Left colon (tissue), 2 donors: ENCODE results near the gene SELENOI. TPM values are rescaled to one million over a fixed set of nuclear protein-coding genes. Genes with fewer than 3 reads are reported as not detected.
A peak's percentile ranks its signal among the peaks of the same experiment; 100 is the strongest.

Source experiments
- ATAC-seq: fragments of 200-7000 bp; cut with Tn5 transposase; one replicate; pipeline ENCODE4 v1.9.1; 2020; ENCODE audit warnings: mild to moderate bottlenecking, moderate library complexity
- DNase-seq, 2 donors: peaks; one replicate each; pipeline ENCODE4 v3.0.0-alpha.2; 2020
- intact Hi-C, 2 donors: fragments of 100-400 bp; cut with DNase I in 1 of 2; cut with micrococcal nuclease in 1 of 2; formaldehyde crosslinking; loops; one replicate each; pipeline versions ENCODE4 v1.11.2 to v1.14.0; 2022; cut with DNase I, micrococcal nuclease
- total RNA-seq, 2 donors: library from RNA; stranded (reverse); fragmentation: NEBNext Ultra II Directional; extraction: Animal tissue kit (Norgen Biotek cat#: 25700); gene quantifications; one replicate each; pipeline ENCODE4 v1.2.1, GENCODE V29; 2021
- donor health status: DM: no; HTN: no; CAD: no.
- donor health status: DM: yes; HTN: yes; CAD: no.

SELENOI gene
- total RNA-seq, 2 donors from 2014 or later, result 31.7 to 44.5 TPM

- DNase-seq, result no peak
- ATAC-seq, result no peak
- intact Hi-C loops, result no loop called here
Measured at GRCh38 chr2:26432859-26433258, 86.9 kb downstream of the SELENOI start.

- ATAC-seq (no peak), DNase-seq (no peak)
- intact Hi-C loops, result no loop called here
Measured at GRCh38 chr2:26435106-26435505, 89.2 kb downstream of the SELENOI start.

- intact Hi-C loops, result no loop called here
- peak; percentile 79 for ATAC-seq
- no peak for DNase-seq
Measured at GRCh38 chr2:26438526-26438925, 92.6 kb downstream of the SELENOI start.

GRCh38 chr2:26438926-26439325 is 93.0 kb downstream of the SELENOI start:
- ATAC-seq, result no peak
- DNase-seq, result no peak
- intact Hi-C loops, result no loop called here

GRCh38 chr2:26442301-26442700 is 96.4 kb downstream of the SELENOI start:
- ATAC-seq (no peak), DNase-seq (no peak)
- intact Hi-C loops, result no loop called here

- intact Hi-C loops, result no loop called here
- DNase-seq (no peak), ATAC-seq (peak; percentile 55)
Measured at GRCh38 chr2:26442707-26443106, 96.8 kb downstream of the SELENOI start.

- no peak for DNase-seq
- no peak for ATAC-seq
- intact Hi-C loops, result no loop called here
Measured at GRCh38 chr2:26444236-26444635, 98.3 kb downstream of the SELENOI start.

Other genes starting within 250 kb of the SELENOI start
- gene GAREM2, start 173.1 kb upstream of the SELENOI start, total RNA-seq, result 1 to 10 TPM; 2.7 to 7.4 TPM
- gene HADHA, start 101.5 kb upstream of the SELENOI start, total RNA-seq, result 100 to 1,000 TPM; 239 to 294 TPM
- 100 to 1,000 TPM; 166 to 180 TPM for gene HADHB, start 101.2 kb upstream of the SELENOI start, total RNA-seq
- gene ADGRF3, start 646 bp downstream of the SELENOI start, total RNA-seq, result under 1 TPM; 0.34 to 0.49 TPM
- not detected for gene DRC1, start 55.8 kb downstream of the SELENOI start, total RNA-seq
- gene OTOF, start 132.0 kb downstream of the SELENOI start, total RNA-seq, result not detected